A549 (cell line): ENCODE results near the gene AK1. TPM values are rescaled to one million over a fixed set of nuclear protein-coding genes. Genes with fewer than 3 reads are reported as not detected.

Experiments
- ATAC-seq, 2 experiments: fragments of 200-7000 bp in 1 of 2; fragments of >200 bp in 1 of 2; cut with Nextera tagmentation in 1 of 2; cut with Tn5 transposase in 1 of 2; 3 replicates each; pipeline versions ENCODE4 v1.8.0 to v1.9.1; 2018 to 2020; ENCODE audit warnings: mild to moderate bottlenecking in 1 of 2, moderate library complexity in 1 of 2
- CTCF ChIA-PET: fragments of 300-600 bp; sonication (Branson Sonifier 250); formaldehyde crosslinking; extraction: SDS; loops from one replicate; lab custom pipeline; 2021; ENCODE audit warnings: antibody characterized with exemption, inconsistent platforms; lab: Yijun Ruan, JAX
- POLR2A ChIA-PET: fragments of 350-600 bp; formaldehyde crosslinking; extraction: SDS; loops from one replicate; lab custom pipeline; 2021; ENCODE audit warnings: antibody characterized with exemption, inconsistent platforms; lab: Yijun Ruan, JAX
- DNase-seq, 2 experiments: peaks; one replicate each; pipeline versions ENCODE4 v3.0.0 to v3.0.0-alpha.2; 2011 to 2016; ENCODE audit warnings: low read depth in 1 of 2, low spot score in 1 of 2
- FAIRE-seq: peaks from 2 replicates; lab custom pipeline; 2011; peaks lifted over from hg19 to GRCh38; lab: Jason Lieb, UNC
- H3K27ac ChIP-seq, 2 experiments: fragments of >200 bp; sonication (Bioruptor Twin); formaldehyde crosslinking; 3 replicates each; pipeline ENCODE4 v1.5.1; 2016 to 2017
- H3K4me1 ChIP-seq: fragments of >200 bp; sonication (Bioruptor Twin); formaldehyde crosslinking; 3 replicates; pipeline ENCODE4 v1.6.1; 2016
- H3K4me2 ChIP-seq: fragments of >200 bp; sonication (Bioruptor Twin); formaldehyde crosslinking; 3 replicates; pipeline ENCODE4 v1.6.1; 2016
- H3K4me3 ChIP-seq: fragments of >200 bp; sonication (Bioruptor Twin); formaldehyde crosslinking; 3 replicates; pipeline ENCODE4 v1.5.1; 2016
- H3K9me3 ChIP-seq: fragments of >200 bp; sonication (Bioruptor Twin); formaldehyde crosslinking; 3 replicates; pipeline ENCODE4 v1.6.1; 2016
- BHLHE40 ChIP-seq: IDR thresholded peaks from 2 replicates; pipeline ENCODE4 v1.6.1; 2012; ENCODE audit warnings: low read depth, low read length, inconsistent platforms
- CEBPB ChIP-seq, 2 experiments: fragments of >200 bp in 1 of 2; sonication (Bioruptor Twin) in 1 of 2; formaldehyde crosslinking in 1 of 2; IDR thresholded peaks; 2 replicates each; pipeline ENCODE4 v1.6.1; 2012 to 2016
- CHD2 ChIP-seq: fragments of 150-350 bp; IDR thresholded peaks from 2 replicates; pipeline ENCODE4 v1.6.1; 2014; ENCODE audit warnings: low read length; ENCODE audit not compliant: partially characterized antibody
- CHD4 ChIP-seq: fragments of 200-600 bp; sonication (generic); IDR thresholded peaks from 2 replicates; pipeline ENCODE4 v1.6.1; 2016; ENCODE audit warnings: antibody characterized with exemption, mild to moderate bottlenecking, borderline replicate concordance
- E2F6 ChIP-seq: IDR thresholded peaks from 2 replicates; pipeline ENCODE4 v1.6.1; 2012; ENCODE audit warnings: low read depth, borderline replicate concordance
- EP300 ChIP-seq, 2 experiments: fragments of >200 bp; sonication (Bioruptor Twin); formaldehyde crosslinking; IDR thresholded peaks; 2 replicates in 1 of 2; 3 replicates in 1 of 2; pipeline ENCODE4 v1.6.1; 2016 to 2017
- ESRRA ChIP-seq: fragments of 150-350 bp; IDR thresholded peaks from 2 replicates; pipeline ENCODE4 v1.6.1; 2014; ENCODE audit warnings: mild to moderate bottlenecking, low read length, borderline replicate concordance
- FOSB ChIP-seq: fragments of 250-450 bp; sonication (Bioruptor Pico); IDR thresholded peaks from 2 replicates; pipeline ENCODE4 v1.5.0; 2020; ENCODE audit warnings: mild to moderate bottlenecking, moderate library complexity
- GATA3 ChIP-seq: IDR thresholded peaks from 2 replicates; pipeline ENCODE4 v1.6.1; 2012; ENCODE audit warnings: borderline replicate concordance
- HDAC2 ChIP-seq: fragments of 200-600 bp; sonication (generic); IDR thresholded peaks from 2 replicates; pipeline ENCODE4 v1.6.1; 2016
- HEYL ChIP-seq: fragments of 250-450 bp; sonication (Bioruptor Pico); IDR thresholded peaks from 2 replicates; pipeline ENCODE4 v1.8.0; 2021; ENCODE audit warnings: mild to moderate bottlenecking, moderate library complexity
- HOXB5 ChIP-seq: fragments of 250-450 bp; sonication (Bioruptor Pico); IDR thresholded peaks from 2 replicates; pipeline ENCODE4 v1.5.0; 2020; ENCODE audit warnings: mild to moderate bottlenecking, moderate library complexity
- KDM1A ChIP-seq: fragments of 200-600 bp; sonication (generic); IDR thresholded peaks from 2 replicates; pipeline ENCODE4 v1.6.1; 2016; ENCODE audit warnings: low read depth, mild to moderate bottlenecking
- MAZ ChIP-seq: fragments of 150-350 bp; IDR thresholded peaks from 2 replicates; pipeline ENCODE4 v1.6.1; 2014; ENCODE audit warnings: antibody characterized with exemption, low read depth, low read length, borderline replicate concordance
- MYC ChIP-seq: IDR thresholded peaks from 2 replicates; pipeline ENCODE4 v1.6.1; 2012; ENCODE audit warnings: mild to moderate bottlenecking, inconsistent platforms, low read length, improper control_type of control experiment, borderline replicate concordance
- NFE2L2 ChIP-seq: fragments of 150-350 bp; conservative IDR thresholded peaks from 2 replicates; pipeline ENCODE4 v1.6.1; 2014; ENCODE audit warnings: low read length
- POLR2AphosphoS2 ChIP-seq: conservative IDR thresholded peaks from 2 replicates; pipeline ENCODE4 v1.6.1; 2012; ENCODE audit warnings: low read length, improper control_type of control experiment, inconsistent platforms
- SMC3 ChIP-seq: fragments of >200 bp; sonication (Bioruptor Twin); formaldehyde crosslinking; IDR thresholded peaks from 3 replicates; pipeline ENCODE4 v1.6.1; 2018; ENCODE audit warnings: inconsistent platforms
- SREBF2 ChIP-seq: fragments of 450-650 bp; IDR thresholded peaks from 2 replicates; pipeline ENCODE4 v1.6.1; 2014; ENCODE audit warnings: mild to moderate bottlenecking, moderate library complexity
- TP53 ChIP-seq: fragments of 250-450 bp; sonication (Bioruptor Pico); IDR thresholded peaks from 2 replicates; pipeline ENCODE4 v1.5.0; 2021; ENCODE audit warnings: mild to moderate bottlenecking, moderate library complexity
- ZFP36 ChIP-seq: fragments of 450-650 bp; IDR thresholded peaks from 2 replicates; pipeline ENCODE4 v1.6.1; 2014; ENCODE audit warnings: borderline replicate concordance; ENCODE audit not compliant: partially characterized antibody
- WGBS: methylation state at CpG from one replicate; pipeline ENCODE4 v1.1.6; 2017; ENCODE audit errors: missing lambda C conversion rate; 5-methylcytosine and 5-hydroxymethylcytosine counted together
- polyA plus RNA-seq, 4 experiments: library from polyadenylated mRNA; depleted of rRNA in 3 of 4; stranded (reverse); fragments of >200 nt; fragmentation: RNase III in 1 of 4; extraction: RNeasy Plus Mini Kit Qiagen cat#74134 plus additional on column Dnase treatment in 1 of 4; gene quantifications; 2 replicates in 3 of 4; 3 replicates in 1 of 4; pipeline ENCODE4 v1.2.3, GENCODE V29; 2011 to 2017
- TF ChIP-seq, protein P1 (sequence below): IDR thresholded peaks from 2 replicates; pipeline ENCODE4 v1.6.1; 2012
- TF ChIP-seq, protein P2 (sequence below): IDR thresholded peaks from 2 replicates; pipeline ENCODE4 v1.6.1; 2012

The AK1 gene
- polyA plus RNA-seq, 2 of the 4 experiments (the other 2 are of a cell fraction): 30.0 to 31.9 TPM

- no peak overlapping the region for H3K4me2 ChIP-seq
- WGBS: 71% methylated on average over 8 of the region's 8 CpGs
- no peak for DNase-seq
- H3K9me3 ChIP-seq: no peaks in the 10 kb centered on the region
- no peak for FAIRE-seq
- H3K4me3 ChIP-seq: no peak overlapping the region
- peaks cover 31% of the 10 kb centered on the region for H3K4me1 ChIP-seq
- ChIA-PET CTCF (interaction anchor here (0.7 to 3.5 kb wide), 4 partner anchors 11 to 96 kb away, joined by 3 to 27 read pairs (median 4); no protein-coding TSS in a partner anchor), POLR2A (interaction anchor here (0.7 kb wide), 1 partner anchor 82 kb away, joined by 9 read pairs; no protein-coding TSS in a partner anchor)
- no peak for ATAC-seq
- TF ChIP-seq HOXB5 (CRISPR knock-in tag) (no peak), HDAC2 (no peak), CHD4 (no peak), BHLHE40 (no peak), MAZ (no peak)
- TF ChIP-seq, protein P1, sequence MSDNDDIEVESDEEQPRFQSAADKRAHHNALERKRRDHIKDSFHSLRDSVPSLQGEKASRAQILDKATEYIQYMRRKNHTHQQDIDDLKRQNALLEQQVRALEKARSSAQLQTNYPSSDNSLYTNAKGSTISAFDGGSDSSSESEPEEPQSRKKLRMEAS: no peak
- H3K27ac ChIP-seq: no peak overlapping the region
Observed at GRCh38 chr9:127880143-127880542, 2.7 kb upstream of the AK1 start.

DNA sequence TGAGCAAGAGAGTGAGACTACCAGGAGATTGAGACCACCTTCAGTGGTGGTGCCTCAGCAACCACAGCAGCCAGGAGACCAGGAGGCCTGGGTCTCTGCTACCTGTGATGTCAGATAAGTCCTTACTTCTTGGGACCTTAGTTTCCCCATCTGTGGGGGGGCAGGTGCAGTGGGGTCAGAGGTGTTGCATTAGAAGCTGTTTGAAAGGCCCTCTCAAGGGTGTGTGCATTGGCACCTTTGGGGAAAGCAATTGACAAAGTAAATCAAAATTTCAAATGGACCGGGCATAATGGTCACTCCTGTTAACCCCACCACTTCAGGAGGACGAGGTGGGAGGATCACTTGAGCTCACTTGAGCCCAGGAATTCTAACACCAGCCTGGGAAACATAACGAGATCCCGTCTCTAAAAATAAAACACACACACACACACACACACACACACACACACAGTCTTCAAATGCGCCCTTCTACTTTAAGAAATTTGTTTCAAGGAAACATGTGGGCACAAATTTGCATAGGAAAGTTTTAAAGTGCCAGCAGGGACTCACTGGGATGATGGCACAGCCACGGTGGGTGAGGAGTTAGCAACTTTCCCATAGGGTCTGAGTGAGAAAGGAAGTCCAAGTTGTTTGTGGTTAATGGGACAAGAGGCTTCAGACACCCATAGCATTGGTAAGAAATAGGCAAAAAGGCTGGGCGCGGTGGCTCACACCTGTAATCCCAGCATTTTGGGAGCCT, 1.3 kb upstream of the AK1 start:
- TF ChIP-seq FOSB (CRISPR knock-in tag) (no peak), NFE2L2 (no peak), CHD2 (no peak), ESRRA (no peak), SMC3 (no peak), TP53 (CRISPR knock-in tag) (no peak), POLR2AphosphoS2 (no peak), GATA3 (no peak), CEBPB (IDR thresholded peaks at IDR 0.05) (no peak), HEYL (no peak), SREBF2 (no peak), HOXB5 (CRISPR knock-in tag) (no peak), EP300 (IDR thresholded peaks at IDR 0.05) (no peak), MYC (no peak)
- TF ChIP-seq, protein P2, sequence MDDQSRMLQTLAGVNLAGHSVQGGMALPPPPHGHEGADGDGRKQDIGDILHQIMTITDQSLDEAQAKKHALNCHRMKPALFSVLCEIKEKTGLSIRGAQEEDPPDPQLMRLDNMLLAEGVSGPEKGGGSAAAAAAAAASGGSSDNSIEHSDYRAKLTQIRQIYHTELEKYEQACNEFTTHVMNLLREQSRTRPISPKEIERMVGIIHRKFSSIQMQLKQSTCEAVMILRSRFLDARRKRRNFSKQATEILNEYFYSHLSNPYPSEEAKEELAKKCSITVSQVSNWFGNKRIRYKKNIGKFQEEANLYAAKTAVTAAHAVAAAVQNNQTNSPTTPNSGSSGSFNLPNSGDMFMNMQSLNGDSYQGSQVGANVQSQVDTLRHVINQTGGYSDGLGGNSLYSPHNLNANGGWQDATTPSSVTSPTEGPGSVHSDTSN: no peak
- no peak overlapping the region; the same call in 2 of the 3 replicates for H3K4me2 ChIP-seq
- H3K27ac ChIP-seq: no peak overlapping the region
- ChIA-PET POLR2A (interaction anchor here (0.7 kb wide), 1 partner anchor 31 kb away, joined by 6 read pairs; no protein-coding TSS in a partner anchor), CTCF (interaction anchor here (1.2 to 2.3 kb wide), 4 partner anchors 9 to 156 kb away, joined by 3 to 9 read pairs (median 6); no protein-coding TSS in a partner anchor)
- FAIRE-seq: no peak
- peaks cover 44% of the 10 kb centered on the region for H3K4me1 ChIP-seq
- no peaks in the 10 kb centered on the region for H3K9me3 ChIP-seq
- no peak for ATAC-seq
- H3K4me3 ChIP-seq: no peak overlapping the region
- 80% methylated on average over 8 of the region's 8 CpGs for WGBS
- no peak for DNase-seq

DNA sequence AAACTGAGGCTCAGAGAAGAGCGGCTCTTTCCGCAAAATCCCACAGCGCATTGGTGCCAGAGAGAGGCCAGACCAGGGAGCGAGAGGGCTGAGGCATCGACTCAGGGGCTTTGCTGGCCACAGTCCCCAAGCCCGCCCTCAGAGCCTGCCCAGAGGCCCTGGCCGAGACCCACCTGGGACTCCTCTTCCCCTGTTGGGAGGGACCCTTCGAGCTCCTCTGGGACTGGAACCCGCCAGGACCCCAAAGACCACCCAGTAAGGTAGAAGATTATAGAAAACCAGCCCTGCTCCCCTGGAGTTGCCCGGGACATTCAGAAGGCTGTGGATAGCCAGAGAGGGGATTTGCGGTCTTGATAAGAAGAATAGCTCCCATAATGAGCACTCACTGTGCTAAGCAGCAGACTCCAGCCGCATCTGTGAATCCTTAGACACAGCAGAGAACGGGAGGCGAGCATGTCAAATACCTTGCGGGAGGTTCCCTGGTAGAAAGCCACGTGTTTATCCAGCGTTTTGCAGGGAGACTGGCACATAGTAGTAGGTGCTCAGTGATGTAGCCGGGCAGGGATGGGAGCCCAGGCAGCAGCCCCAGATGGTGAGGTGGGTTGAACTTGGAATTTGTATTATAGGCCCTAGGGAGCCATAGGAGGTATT, 651 bp upstream of the AK1 start:
- H3K4me3 ChIP-seq: peak overlapping the region; percentile 76
- peak overlapping the region; percentile 84 for H3K4me2 ChIP-seq
- peak overlapping the region; percentile 77 to 88 for H3K27ac ChIP-seq
- peaks cover 44% of the 10 kb centered on the region for H3K4me1 ChIP-seq
- TF ChIP-seq ZFP36: peak; percentile 21
- peak; percentile 19; the same call in 1 of the 2 replicates for TF ChIP-seq KDM1A
- TF ChIP-seq E2F6: no peak
- TF ChIP-seq, all 56 proteins: peak for 2
- FAIRE-seq (no peak), DNase-seq (no peak), ATAC-seq (peak in 1 of 2 experiments; percentile 19; a peak in 3 of 6 replicates)
- CTCF ChIA-PET: interaction anchor here (1.2 to 2.3 kb wide), 4 partner anchors 8 to 157 kb away, joined by 3 to 9 read pairs (median 6); no protein-coding TSS in a partner anchor
- 59% methylated on average over 18 of the region's 18 CpGs for WGBS
- no peaks in the 10 kb centered on the region for H3K9me3 ChIP-seq
- POLR2A ChIA-PET: interaction anchor here (0.5 kb wide), 1 partner anchor 39 kb away, joined by 3 read pairs; the partner anchor contains the start of gene ST6GALNAC4
